Common myeloid progenitor, CD34-positive (primary cell): ENCODE results near the gene ZBTB25.
A peak's percentile ranks its signal among the peaks of the same experiment; 100 is the strongest.

Experiments used
- CTCF ChIA-PET: fragments of 350-600 bp; sonication (Branson Sonifier 250); formaldehyde crosslinking; loops from one replicate; lab custom pipeline; 2021; ENCODE audit warnings: antibody characterized with exemption; lab: Charles Lee
- POLR2A ChIA-PET: fragments of 350-600 bp; sonication (Branson Sonifier 250); formaldehyde crosslinking; loops from one replicate; lab custom pipeline; 2021; ENCODE audit warnings: antibody characterized with exemption; lab: Charles Lee
- DNase-seq, 3 donors: peaks; one replicate each; pipeline versions ENCODE4 v3.0.0 to v3.0.0-alpha.2; 2013
- H3K27ac ChIP-seq, 2 experiments: 1 replicate in 1 of 2; 2 replicates in 1 of 2; pipeline ENCODE4 v1.7.0; 2013; ENCODE audit warnings: inconsistent platforms in 2 of 2, low read length in 2 of 2, mild to moderate bottlenecking in 2 of 2, low read depth in 1 of 2, moderate library complexity in 1 of 2; ENCODE audit not compliant: severe bottlenecking in 2 of 2, insufficient read depth in 1 of 2, poor library complexity in 1 of 2
- H3K27me3 ChIP-seq, 5 experiments: replicated peaks in 2 of 5; 1 replicate in 3 of 5; 2 replicates in 2 of 5; pipeline versions ENCODE4 v1.6.1 to v1.7.0; 2013; ENCODE audit warnings: low read length in 4 of 5, mild to moderate bottlenecking in 2 of 5, moderate library complexity in 2 of 5, inconsistent platforms in 1 of 5; ENCODE audit not compliant: insufficient read depth in 5 of 5, control insufficient read depth in 4 of 5
- H3K36me3 ChIP-seq, 4 experiments: 1 replicate in 2 of 4; 2 replicates in 2 of 4; pipeline versions ENCODE4 v1.6.1 to v1.7.0; 2013; ENCODE audit warnings: low read length in 3 of 4, control low read depth in 1 of 4, mild to moderate bottlenecking in 1 of 4; ENCODE audit not compliant: control insufficient read depth in 4 of 4, insufficient read depth in 4 of 4
- H3K4me1 ChIP-seq, 4 experiments: 1 replicate in 3 of 4; 2 replicates in 1 of 4; pipeline versions ENCODE4 v1.6.1 to v1.7.1; 2013; ENCODE audit warnings: low read length in 3 of 4, mild to moderate bottlenecking in 3 of 4, control low read depth in 1 of 4, inconsistent platforms in 1 of 4, moderate library complexity in 1 of 4; ENCODE audit not compliant: control insufficient read depth in 4 of 4, insufficient read depth in 4 of 4; ENCODE audit errors: control extremely low read depth in 1 of 4
- H3K4me3 ChIP-seq, 7 experiments: 1 replicate in 4 of 7; 2 replicates in 3 of 7; pipeline versions ENCODE4 v1.5.1 to v1.7.0; 2013; ENCODE audit warnings: mild to moderate bottlenecking in 7 of 7, low read length in 6 of 7, moderate library complexity in 6 of 7, inconsistent platforms in 2 of 7, low read depth in 2 of 7, control low read depth in 1 of 7; ENCODE audit not compliant: insufficient read depth in 4 of 7, control insufficient read depth in 1 of 7; ENCODE audit errors: extremely low read depth in 1 of 7
- H3K9me3 ChIP-seq, 5 experiments: 1 replicate in 4 of 5; 2 replicates in 1 of 5; pipeline versions ENCODE4 v1.6.1 to v1.7.1; 2013; ENCODE audit warnings: low read length in 4 of 5, mild to moderate bottlenecking in 2 of 5, inconsistent platforms in 1 of 5, low read depth in 1 of 5, moderate library complexity in 1 of 5; ENCODE audit not compliant: control insufficient read depth in 4 of 5, insufficient read depth in 2 of 5; ENCODE audit errors: control extremely low read depth in 1 of 5
- WGBS: methylation state at CpG from one replicate; pipeline ENCODE4 v1.1.5; 2013; ENCODE audit not compliant: insufficient coverage; 5-methylcytosine and 5-hydroxymethylcytosine counted together

ZBTB25 gene

GRCh38 chr14:64422756-64423155 lies 80.9 kb downstream of the ZBTB25 start:
- no peak for DNase-seq
- WGBS = 99% methylated on average over 6 of the region's 7 CpGs
- Histone ChIP-seq H3K4me3 (no peak overlapping the region), H3K9me3 (no peaks in the 10 kb centered on the region), H3K27me3 (no peaks in the 10 kb centered on the region), H3K27ac (no peak overlapping the region), H3K36me3 (peaks cover 27 to 83% (median 61%) of the 10 kb centered on the region in 4 experiments), H3K4me1 (no peaks in the 10 kb centered on the region)
- ChIA-PET POLR2A (interaction anchor here (0.6 kb wide), 1 partner anchor 456 kb away, joined by 3 read pairs; no protein-coding TSS in a partner anchor), CTCF (interaction anchor here (0.8 to 8.9 kb wide), 2 partner anchors 9 to 41 kb away, joined by 3 to 53 read pairs; no protein-coding TSS in a partner anchor)

GRCh38 chr14:64422005-64422404 lies 81.6 kb downstream of the ZBTB25 start:
- H3K4me1 ChIP-seq = no peaks in the 10 kb centered on the region
- no peaks in the 10 kb centered on the region for H3K27me3 ChIP-seq
- ChIA-PET CTCF (interaction anchor here (1.2 to 8.9 kb wide), 2 partner anchors 10 to 15 kb away, joined by 3 to 53 read pairs; no protein-coding TSS in a partner anchor), POLR2A (interaction anchor here (0.6 kb wide), 1 partner anchor 456 kb away, joined by 3 read pairs; no protein-coding TSS in a partner anchor)
- no peak overlapping the region for H3K4me3 ChIP-seq
- DNase-seq = no peak
- WGBS = no CpG with 5 or more reads among the region's 1 CpG
- no peaks in the 10 kb centered on the region for H3K9me3 ChIP-seq
- H3K36me3 ChIP-seq = peaks cover 31 to 83% (median 61%) of the 10 kb centered on the region in 4 experiments
- H3K27ac ChIP-seq = no peak overlapping the region

- Histone ChIP-seq H3K27ac (no peak overlapping the region), H3K4me1 (no peaks in the 10 kb centered on the region), H3K27me3 (no peaks in the 10 kb centered on the region), H3K36me3 (peaks cover 34 to 84% (median 59%) of the 10 kb centered on the region in 4 experiments), H3K4me3 (no peak overlapping the region), H3K9me3 (no peaks in the 10 kb centered on the region)
- no peak for DNase-seq
- WGBS = 94% methylated on average over 3 of the region's 8 CpGs
- POLR2A ChIA-PET = no interaction called here
- CTCF ChIA-PET = interaction anchor here (0.6 to 8.9 kb wide), 3 partner anchors 11 to 202 kb away, joined by 3 to 53 read pairs (median 4); no protein-coding TSS in a partner anchor
These were observed 82.5 kb downstream of the ZBTB25 start for GRCh38 chr14:64421166-64421565.

GRCh38 chr14:64419003-64419402 lies 84.6 kb downstream of the ZBTB25 start:
- DNase-seq = no peak
- ChIA-PET CTCF (interaction anchor here (1.1 to 8.9 kb wide), 3 partner anchors 9 to 15 kb away, joined by 3 to 53 read pairs (median 3); no protein-coding TSS in a partner anchor), POLR2A (interaction anchor here (0.6 kb wide), 1 partner anchor 414 kb away, joined by 5 read pairs; no protein-coding TSS in a partner anchor)
- Histone ChIP-seq H3K27ac (no peak overlapping the region), H3K27me3 (no peaks in the 10 kb centered on the region), H3K4me1 (no peaks in the 10 kb centered on the region), H3K9me3 (no peaks in the 10 kb centered on the region), H3K4me3 (no peak overlapping the region), H3K36me3 (peaks cover 34 to 77% (median 60%) of the 10 kb centered on the region in 4 experiments)
- 99% methylated on average over 7 of the region's 7 CpGs for WGBS

GRCh38 chr14:64417771-64418125 lies 85.9 kb downstream of the ZBTB25 start:
- H3K36me3 ChIP-seq = peaks cover 33 to 78% (median 60%) of the 10 kb centered on the region in 4 experiments
- H3K27me3 ChIP-seq = no peaks in the 10 kb centered on the region
- no peak for DNase-seq
- H3K4me3 ChIP-seq = no peak overlapping the region
- ChIA-PET POLR2A (no interaction called here), CTCF (interaction anchor here (0.8 to 8.9 kb wide), 2 partner anchors 11 to 14 kb away, joined by 4 to 53 read pairs; no protein-coding TSS in a partner anchor)
- H3K4me1 ChIP-seq = no peaks in the 10 kb centered on the region
- WGBS = 100% methylated on average over 2 of the region's 7 CpGs
- H3K27ac ChIP-seq = no peak overlapping the region
- H3K9me3 ChIP-seq = no peaks in the 10 kb centered on the region

- no peak overlapping the region for H3K4me3 ChIP-seq
- H3K27ac ChIP-seq = no peak overlapping the region
- peak in 1 of 3 donors; percentile 5 for DNase-seq
- no peaks in the 10 kb centered on the region for H3K9me3 ChIP-seq
- WGBS = no CpG with 5 or more reads among the region's 5 CpGs
- CTCF ChIA-PET = interaction anchor here (0.8 to 8.9 kb wide), 3 partner anchors 10 to 15 kb away, joined by 3 to 53 read pairs (median 4); no protein-coding TSS in a partner anchor
- POLR2A ChIA-PET = no interaction called here
- H3K27me3 ChIP-seq = no peaks in the 10 kb centered on the region
- H3K4me1 ChIP-seq = no peaks in the 10 kb centered on the region
- peaks cover 30 to 80% (median 62%) of the 10 kb centered on the region in 4 experiments for H3K36me3 ChIP-seq
These were observed 86.4 kb downstream of the ZBTB25 start for GRCh38 chr14:64417055-64417770.
